PFSK-1 (cell line): ENCODE data around the gene PTPRN2.

Source experiments
- FOXP2 ChIP-seq: optimal IDR thresholded peaks from 2 replicates; pipeline ENCODE3; 2011; ENCODE audit warnings: borderline replicate concordance, control low read depth, inconsistent platforms; ENCODE audit not compliant: insufficient read depth; ENCODE audit errors: extremely low read length, extremely low read depth
- POLR2AphosphoS5 ChIP-seq: IDR thresholded peaks from 2 replicates; pipeline ENCODE4 v1.6.1; 2012; ENCODE audit warnings: low read depth, mild to moderate bottlenecking, control low read depth, low read length, moderate library complexity
- REST ChIP-seq, 2 experiments: IDR thresholded peaks; 2 replicates each; pipeline versions ENCODE4 v1.6.1 to v1.8.0; 2011 to 2012; ENCODE audit warnings: low read depth in 2 of 2, low read length in 2 of 2, control low read depth in 1 of 2, inconsistent platforms in 1 of 2, mild to moderate bottlenecking in 1 of 2, moderate library complexity in 1 of 2; ENCODE audit not compliant: insufficient read depth in 1 of 2
- SIN3A ChIP-seq: IDR thresholded peaks from 2 replicates; pipeline ENCODE4 v1.6.1; 2012; ENCODE audit warnings: mild to moderate bottlenecking, low read length, moderate library complexity, borderline replicate concordance; ENCODE audit not compliant: insufficient read depth
- TAF1 ChIP-seq: IDR thresholded peaks from 2 replicates; pipeline ENCODE4 v1.6.1; 2012; ENCODE audit warnings: low read length, control low read depth, borderline replicate concordance; ENCODE audit not compliant: insufficient read depth

PTPRN2 gene

GRCh38 chr7:157727964-157728615 lies 859.5 kb downstream of the PTPRN2 start:
- TF ChIP-seq REST (IDR thresholded peaks at IDR 0.05; ENCODE audit: insufficient read depth in 1 of 2, low read depth in 2 of 2, low read length in 2 of 2): no peak
- TF ChIP-seq SIN3A: no peak
- no peak for TF ChIP-seq FOXP2

- TF ChIP-seq FOXP2 (no peak), POLR2AphosphoS5 (no peak), SIN3A (no peak), REST (IDR thresholded peaks at IDR 0.05; ENCODE audit: insufficient read depth in 1 of 2, low read depth in 2 of 2, low read length in 2 of 2) (no peak), TAF1 (no peak)
These were observed 860.9 kb downstream of the PTPRN2 start for GRCh38 chr7:157726764-157727163.

- no peak for TF ChIP-seq SIN3A
- TF ChIP-seq REST (IDR thresholded peaks at IDR 0.05; ENCODE audit: insufficient read depth in 1 of 2, low read depth in 2 of 2, low read length in 2 of 2): no peak
- TF ChIP-seq FOXP2: no peak
- TF ChIP-seq POLR2AphosphoS5: no peak
- no peak for TF ChIP-seq TAF1
These were observed 864.4 kb downstream of the PTPRN2 start for GRCh38 chr7:157723205-157723604.

- no peak for TF ChIP-seq SIN3A
- no peak for TF ChIP-seq POLR2AphosphoS5
- no peak for TF ChIP-seq REST (IDR thresholded peaks at IDR 0.05; ENCODE audit: insufficient read depth in 1 of 2, low read depth in 2 of 2, low read length in 2 of 2)
- no peak for TF ChIP-seq FOXP2
- no peak for TF ChIP-seq TAF1
These were observed 865.2 kb downstream of the PTPRN2 start for GRCh38 chr7:157722137-157723060.
